Epithelial cell of esophagus (primary cell): ENCODE results near the gene CALHM5.

ENCODE experiments used
- DNase-seq: peaks from one replicate; pipeline ENCODE4 v3.0.0; 2010; ENCODE audit warnings: low read depth
- H3K4me3 ChIP-seq: 2 replicates; pipeline ENCODE4 v1.5.1; 2011; ENCODE audit warnings: mild to moderate bottlenecking, low read length, control low read depth
- TF ChIP-seq, protein P1 (sequence below): IDR thresholded peaks from 2 replicates; pipeline ENCODE4 v1.5.1; 2011; ENCODE audit warnings: low read depth, mild to moderate bottlenecking, low read length, control low read depth, inconsistent platforms; ENCODE audit not compliant: insufficient read depth; ENCODE audit errors: missing control alignments

CALHM5 gene

DNA sequence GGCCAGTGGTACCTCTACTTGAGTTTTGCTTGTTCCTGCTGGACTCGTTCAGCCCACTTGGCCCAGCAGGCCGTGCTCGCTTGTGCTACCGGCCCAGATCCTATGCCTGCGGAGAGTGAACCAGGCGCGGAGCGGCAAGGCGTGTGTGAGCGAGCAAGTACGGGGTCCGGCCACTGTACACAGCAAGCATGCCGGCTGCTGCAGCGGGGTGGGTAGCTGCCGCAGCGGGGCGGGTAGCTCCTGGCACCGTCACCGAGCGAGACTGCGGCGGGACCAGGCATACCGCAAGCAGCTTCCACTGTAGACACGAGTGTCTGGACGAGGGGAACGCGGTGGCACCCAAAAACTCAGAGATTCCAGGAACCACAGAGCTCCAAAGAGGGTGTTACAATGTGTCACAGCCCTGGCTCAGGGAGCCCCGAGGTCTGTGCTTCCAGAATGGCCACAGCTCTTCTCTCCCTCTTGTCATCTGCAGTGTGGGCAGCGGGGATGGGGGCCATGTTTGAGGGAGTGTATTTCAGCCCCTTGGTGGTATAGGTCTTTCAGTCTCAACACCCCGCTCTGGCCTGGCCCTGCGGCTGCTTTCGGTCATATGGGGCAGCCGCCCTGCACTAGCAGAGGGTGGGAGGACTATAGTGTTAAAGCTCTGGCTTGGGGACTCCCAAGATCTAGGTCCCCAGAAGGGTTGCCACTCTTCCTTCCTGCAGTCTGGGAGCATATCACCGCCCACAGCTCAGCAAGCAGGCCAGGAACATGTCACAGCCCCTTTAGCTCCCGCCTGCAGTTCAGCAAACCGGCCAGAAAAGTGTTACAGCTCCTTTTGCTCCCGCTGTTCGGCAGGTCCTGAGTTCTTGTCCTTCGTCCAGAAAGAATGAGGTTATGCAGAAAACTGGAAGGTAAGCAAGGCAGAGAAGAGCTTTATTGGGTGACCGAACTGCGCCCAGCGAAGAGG lies 53.8 kb downstream of the CALHM5 start:
- H3K4me3 ChIP-seq = peak overlapping the region; percentile 6
- peak; percentile 24 for DNase-seq
- TF ChIP-seq, protein P1, sequence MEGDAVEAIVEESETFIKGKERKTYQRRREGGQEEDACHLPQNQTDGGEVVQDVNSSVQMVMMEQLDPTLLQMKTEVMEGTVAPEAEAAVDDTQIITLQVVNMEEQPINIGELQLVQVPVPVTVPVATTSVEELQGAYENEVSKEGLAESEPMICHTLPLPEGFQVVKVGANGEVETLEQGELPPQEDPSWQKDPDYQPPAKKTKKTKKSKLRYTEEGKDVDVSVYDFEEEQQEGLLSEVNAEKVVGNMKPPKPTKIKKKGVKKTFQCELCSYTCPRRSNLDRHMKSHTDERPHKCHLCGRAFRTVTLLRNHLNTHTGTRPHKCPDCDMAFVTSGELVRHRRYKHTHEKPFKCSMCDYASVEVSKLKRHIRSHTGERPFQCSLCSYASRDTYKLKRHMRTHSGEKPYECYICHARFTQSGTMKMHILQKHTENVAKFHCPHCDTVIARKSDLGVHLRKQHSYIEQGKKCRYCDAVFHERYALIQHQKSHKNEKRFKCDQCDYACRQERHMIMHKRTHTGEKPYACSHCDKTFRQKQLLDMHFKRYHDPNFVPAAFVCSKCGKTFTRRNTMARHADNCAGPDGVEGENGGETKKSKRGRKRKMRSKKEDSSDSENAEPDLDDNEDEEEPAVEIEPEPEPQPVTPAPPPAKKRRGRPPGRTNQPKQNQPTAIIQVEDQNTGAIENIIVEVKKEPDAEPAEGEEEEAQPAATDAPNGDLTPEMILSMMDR = no peak

DNA sequence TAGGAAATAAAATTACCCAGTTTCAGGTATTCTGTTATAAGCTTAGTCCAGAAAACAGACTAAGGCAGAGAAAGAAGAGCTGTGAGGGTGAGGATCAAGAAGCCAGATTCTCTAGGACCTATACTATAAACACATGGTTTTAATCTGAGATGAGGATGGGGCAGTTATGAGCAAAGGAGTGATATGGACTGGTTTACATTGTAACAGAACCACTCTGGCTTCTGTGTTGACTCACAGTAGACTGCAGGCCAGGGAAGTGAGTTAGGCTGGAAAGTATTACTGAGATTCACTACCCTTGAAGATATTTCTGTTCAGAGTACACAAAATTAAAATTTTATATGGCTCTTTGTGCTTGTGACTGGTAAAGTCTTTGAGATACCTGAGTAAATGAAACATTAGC lies 56.7 kb downstream of the CALHM5 start:
- TF ChIP-seq, protein P1 = no peak
- H3K4me3 ChIP-seq = no peak overlapping the region
- no peak for DNase-seq

DNA sequence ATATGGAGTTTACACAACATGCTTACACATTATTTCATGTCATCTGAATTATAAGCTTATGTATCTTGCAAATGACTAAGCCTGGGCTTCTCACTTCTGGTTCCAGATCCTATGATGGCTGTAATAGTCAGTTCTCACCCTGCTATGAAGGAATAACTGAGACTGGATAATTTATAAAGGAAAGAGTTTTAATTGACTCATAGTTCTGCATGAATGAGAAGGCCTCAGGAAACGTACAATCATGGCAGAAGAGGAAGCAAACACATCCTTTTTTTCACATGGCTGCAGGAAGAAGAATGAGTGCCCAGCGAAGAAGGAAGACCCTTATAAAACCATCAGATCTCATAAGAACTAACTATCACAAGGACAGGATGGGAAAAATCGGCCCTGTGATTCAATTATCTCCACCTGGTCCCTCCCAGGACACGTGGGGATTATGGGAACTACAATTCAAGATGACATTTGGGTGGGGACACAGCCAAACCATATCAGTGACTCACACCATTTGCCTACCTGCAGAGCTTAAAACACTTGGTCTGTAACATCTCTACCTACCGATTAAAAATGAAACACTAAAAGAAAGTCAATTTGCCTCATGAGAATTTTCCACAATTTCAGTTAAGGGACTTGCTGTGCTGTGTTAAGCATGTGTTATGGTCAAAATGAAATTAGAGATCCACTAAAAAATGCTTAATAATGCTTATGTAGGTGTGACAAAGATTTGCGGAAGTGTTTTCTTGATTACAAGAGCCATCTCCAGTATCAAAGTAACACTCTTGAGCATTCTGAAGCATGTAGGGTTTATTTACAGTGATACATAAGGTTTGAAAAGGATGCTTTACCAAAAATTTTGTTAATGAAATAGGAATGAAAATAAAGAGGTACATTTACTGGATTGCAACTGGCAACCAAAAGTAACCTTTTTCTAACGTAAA lies 57.6 kb downstream of the CALHM5 start:
- DNase-seq = peak; percentile 27
- no peak overlapping the region for H3K4me3 ChIP-seq
- TF ChIP-seq, protein P1 = no peak

DNA sequence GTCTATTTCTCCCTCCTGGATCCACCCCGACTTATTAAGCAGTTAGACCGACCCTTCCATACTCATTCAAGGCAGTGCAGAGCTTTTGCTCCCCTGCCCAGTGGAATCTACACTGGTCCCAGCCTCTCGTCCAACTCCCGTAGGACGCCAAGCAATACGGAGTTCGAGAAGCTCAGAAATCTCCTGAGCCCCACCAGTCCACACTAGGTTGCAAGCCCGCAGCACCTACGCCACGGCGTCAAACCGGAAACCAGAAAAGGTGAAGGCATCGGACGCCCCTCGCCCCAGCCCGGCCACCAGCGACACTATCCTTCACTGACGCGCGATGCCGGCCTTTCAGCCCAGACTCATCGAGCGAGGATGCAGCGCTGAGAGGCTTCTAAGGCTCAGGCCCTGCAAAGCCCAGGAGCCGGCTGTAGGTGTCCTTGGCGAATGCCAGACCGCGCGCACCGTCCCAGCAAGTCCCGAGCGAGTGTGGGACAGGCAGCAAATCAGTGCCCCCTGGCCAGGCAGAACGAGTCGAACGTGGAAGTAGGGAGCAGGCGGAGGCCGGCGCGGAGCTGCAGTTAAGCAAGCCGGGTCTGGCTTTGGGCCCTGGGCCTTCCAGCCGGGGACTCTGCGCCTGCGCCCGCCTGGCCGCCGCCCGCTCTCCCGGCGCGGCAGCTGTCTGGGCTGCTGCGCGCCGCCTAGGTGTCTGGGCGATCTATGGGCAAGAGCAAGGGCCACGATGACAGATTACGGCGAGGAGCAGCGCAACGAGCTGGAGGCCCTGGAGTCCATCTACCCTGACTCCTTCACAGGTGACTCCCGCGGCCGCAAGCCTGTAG lies 59.6 kb downstream of the CALHM5 start, which contains the start of gene RWDD1:
TSS of gene RWDD1 (plus strand) at position 649 of the 827 bp plus-strand sequence. CDS start at position 728, 79 bp downstream.
- H3K4me3 ChIP-seq = peak within 1 kb of the TSS; percentile 98
- TF ChIP-seq, protein P1 = no peak
- DNase-seq = peak; percentile 100

DNA sequence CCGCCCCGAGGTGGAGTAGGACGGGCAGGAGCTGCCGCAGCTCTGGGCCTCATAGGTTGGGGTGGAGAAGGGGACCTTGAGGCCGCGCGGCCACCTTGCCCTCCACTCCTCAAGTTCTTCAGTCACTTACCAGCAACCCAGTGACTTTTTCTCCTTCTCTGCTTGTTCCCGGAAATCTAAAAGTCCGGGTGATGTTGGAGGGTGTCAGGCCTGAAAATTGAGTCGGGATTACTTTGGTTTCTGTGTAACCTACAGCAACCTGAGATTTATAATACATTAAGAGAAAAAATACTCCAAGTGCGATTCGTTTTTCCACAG lies 60.2 kb downstream of the CALHM5 start:
- no peak for DNase-seq
- H3K4me3 ChIP-seq = peak overlapping the region; percentile 97
- TF ChIP-seq, protein P1 = no peak

DNA sequence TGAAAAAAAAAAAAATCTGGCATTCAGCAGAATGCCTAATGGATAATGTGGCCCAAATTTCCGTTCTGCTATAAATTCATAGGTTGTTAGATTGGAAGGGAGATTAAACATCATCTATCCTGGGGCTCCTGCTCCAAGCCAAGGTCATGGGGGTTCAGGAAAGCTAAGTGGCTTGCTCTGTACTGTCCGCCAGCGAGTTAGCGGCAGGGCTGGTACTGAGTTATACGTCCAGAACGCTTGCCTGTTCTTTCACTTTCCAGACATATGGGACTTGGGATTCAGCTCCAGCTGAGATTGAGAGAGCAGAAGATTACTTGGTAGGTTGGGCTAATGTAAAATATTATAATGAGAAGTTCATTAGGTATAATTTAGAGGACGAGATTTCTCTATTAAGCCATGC lies 60.7 kb downstream of the CALHM5 start:
- H3K4me3 ChIP-seq = peak overlapping the region; percentile 97
- TF ChIP-seq, protein P1 = no peak
- DNase-seq = peak; percentile 42
